HK-2 (cell line): ENCODE measurements around the gene GUF1.
"Not testable (repeated sequence)": the region's sequence is repeated elsewhere in the genome, so short reads cannot be mapped to it uniquely, and the experiment has no call there.

Experiments used
- DNase-seq: peaks from one replicate; pipeline ENCODE4 v3.0.0-alpha.2; 2018; ENCODE audit not compliant: unreplicated experiment

The GUF1 gene

DNA sequence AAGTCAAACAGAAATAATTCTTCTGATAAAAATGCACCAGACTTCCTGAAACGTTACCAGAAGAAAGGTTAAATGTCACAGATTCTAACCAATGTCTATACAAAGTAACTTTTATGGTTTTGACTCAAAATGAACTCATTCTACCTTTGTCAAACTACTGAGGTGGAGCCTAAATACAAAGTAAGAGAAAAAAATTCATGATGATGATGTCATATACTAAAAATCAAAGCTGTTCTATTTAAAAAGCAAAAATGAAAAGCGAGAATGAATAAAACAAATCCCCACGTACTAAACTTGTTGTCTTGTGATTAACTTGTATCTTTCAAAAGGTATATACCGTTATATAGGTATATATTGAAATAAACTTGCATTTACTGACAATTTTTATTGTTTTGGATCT is 26.5 kb downstream of the GUF1 start:
- DNase-seq: no peak

DNA sequence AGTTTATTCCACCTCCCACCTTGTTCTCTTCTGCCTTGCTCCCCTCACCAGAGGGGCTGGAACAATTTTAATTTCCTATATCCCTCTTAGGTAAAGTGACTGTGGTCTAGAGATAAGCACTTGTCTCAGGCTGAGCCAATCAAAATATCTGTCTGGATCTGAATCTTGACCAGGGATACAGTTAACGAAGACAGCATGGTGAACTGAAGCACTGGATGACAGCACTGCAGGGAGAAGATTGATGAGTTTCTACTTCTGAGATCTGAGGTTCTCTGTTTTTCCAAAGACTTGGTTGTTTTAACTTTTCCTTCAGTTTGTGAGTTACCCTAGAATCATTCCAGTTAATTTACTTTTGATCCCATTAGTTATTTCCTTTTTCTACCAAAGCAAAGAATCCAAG is 34.9 kb downstream of the GUF1 start:
- no peak for DNase-seq

DNA sequence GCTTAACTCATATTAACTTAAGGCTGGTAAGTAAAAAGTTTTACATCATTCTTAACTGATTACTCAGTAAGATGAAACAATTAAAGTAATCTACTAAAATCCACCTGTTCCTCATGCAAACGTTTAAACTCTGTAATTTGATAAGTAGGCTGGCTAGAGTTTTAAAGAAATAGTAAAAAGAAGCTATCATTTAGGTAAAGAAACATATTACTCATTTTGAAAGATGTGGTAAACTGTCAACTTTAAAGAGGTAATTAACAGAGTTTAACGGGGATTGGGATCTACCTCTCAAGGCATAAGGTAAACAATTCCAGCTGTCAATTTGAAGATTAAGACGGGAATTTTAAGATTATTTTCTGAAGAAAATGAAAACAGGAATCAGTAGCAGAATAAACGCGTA is 38.4 kb downstream of the GUF1 start:
- DNase-seq: no peak

DNA sequence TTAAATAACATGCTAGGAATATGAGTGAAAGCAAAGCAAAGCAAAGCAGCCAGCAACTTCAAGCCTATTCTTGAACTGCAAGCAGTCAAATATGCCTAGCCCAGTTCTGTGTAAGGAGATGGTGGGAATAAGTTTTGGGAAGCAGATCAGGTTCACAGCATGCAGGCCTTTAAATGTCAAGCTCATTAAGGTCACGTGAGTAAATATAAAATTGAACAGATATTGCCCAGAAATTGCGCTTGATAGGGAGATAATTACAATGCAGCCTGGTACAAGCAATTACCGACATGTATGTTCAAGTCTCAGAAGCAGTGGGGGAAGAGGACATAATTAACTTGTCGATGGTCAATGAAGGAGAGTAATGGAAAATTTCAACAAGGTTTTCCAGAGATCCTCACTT is 42.2 kb downstream of the GUF1 start:
- no peak for DNase-seq

DNA sequence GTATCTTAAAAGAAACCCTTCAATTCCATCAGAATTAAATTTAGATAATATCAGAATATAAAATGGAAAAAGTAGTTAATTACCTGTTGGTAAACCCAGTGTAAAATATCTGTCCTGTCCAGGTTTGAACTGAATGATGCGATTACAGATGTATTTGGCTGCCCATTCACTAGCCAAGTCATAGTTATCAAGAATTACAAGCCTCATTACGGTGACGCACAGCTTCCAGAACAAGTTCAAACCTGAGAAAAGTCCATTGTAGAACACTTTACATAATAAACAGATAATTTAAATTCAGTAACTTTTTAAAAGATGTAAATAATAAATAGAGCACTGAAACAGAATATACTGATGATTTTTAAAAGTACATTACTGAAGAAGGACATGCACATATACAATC is 43.8 kb downstream of the GUF1 start:
- no peak for DNase-seq

DNA sequence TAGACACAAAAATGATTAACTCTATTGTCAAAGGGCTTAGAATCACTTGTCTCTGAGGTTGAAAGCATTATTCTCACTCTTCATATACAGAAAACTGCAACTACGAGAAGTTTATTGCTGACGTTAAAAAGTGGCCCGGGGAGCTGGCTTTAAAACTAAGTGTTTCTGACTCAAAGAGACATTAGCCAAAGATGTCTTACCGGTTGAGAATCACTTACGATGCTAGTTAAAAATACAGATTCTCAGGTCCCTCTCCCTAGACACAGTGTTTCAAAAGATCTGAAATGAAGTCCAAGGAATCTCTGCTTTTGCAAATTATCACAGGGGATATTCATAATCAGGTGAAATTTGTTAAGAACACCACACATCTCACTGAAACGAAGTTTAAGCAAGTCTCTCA is 46.9 kb downstream of the GUF1 start:
- no peak for DNase-seq

DNA sequence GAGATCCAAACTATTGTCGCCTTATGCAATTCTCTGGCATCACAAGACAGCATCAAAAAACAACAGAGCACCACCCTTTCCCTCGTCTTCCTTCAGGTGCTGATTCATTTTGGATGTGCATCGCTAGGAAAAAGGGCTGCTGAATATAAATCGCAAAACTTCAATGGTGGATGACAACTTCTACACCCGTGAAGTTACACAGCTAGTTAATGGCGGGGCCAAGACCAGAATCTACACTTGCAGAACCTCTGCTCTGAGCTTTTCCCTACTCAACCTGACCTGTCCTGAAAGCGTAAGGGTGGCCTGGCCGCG is 47.5 kb downstream of the GUF1 start:
- no peak for DNase-seq

DNA sequence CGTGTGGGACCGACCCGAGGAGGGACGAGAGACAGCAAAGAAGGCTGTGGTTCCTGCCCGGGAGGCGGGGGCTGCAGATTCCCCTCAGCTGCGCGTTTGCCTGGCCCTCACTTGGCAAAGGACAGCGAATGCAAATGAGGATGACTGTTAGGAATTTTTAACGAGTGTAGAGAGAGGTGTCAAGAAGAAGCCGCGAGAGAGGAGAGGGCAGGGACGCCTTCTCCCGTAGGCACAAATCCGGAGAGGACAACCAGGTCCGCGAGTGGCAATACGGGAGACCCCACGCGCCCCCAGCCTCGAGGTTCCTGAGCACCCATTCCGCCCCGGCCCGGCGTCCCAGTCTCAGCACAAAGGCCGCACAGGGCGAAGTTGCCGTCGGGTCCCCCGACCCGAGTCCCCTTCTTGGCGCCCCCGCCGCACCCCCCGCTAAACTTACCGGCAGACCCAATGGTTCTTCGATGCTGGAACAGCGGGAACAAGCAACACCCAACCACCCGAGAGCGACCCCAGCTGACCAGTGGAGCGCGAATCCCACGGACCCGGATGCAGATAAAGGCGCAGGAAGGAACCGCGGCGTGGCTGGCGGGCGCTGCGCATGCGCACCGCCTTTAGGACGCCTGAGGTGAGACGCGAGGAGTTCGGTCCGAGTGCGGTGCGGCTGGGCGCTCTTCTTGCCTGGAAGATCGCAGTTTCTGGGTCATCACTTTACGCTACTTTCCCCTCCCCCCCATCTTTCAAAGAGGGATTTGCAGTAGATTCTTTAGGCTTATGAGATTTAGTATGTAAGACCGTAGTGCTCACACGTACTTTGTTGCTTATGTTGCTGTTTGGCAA is 48.0 kb downstream of the GUF1 start, which contains the start of gene GNPDA2:
Gene GNPDA2 (minus strand): TSS at position 519 of the 834 bp plus-strand sequence. CDS start 4,349 bp downstream, outside the sequence.
- DNase-seq: peak; percentile 94

DNA sequence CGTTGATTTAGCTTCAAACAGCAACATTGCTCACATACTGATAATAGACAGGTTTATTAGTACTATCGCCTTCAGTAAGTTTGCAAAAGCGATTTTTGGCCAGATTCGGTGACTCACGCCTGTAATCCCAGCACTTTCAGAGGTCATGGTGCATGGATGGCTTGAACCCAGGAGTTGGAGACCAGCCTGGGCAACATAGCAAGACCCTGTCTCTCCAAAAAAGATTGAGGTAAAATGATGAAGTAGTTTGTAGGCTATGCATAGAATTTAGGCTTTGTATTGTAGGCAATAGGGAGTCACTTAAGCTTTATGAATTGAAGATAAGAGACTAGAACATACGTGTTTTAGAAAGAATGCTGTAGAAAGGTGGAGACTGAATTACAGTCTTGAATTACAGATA is 49.3 kb downstream of the GUF1 start:
- no peak for DNase-seq

DNA sequence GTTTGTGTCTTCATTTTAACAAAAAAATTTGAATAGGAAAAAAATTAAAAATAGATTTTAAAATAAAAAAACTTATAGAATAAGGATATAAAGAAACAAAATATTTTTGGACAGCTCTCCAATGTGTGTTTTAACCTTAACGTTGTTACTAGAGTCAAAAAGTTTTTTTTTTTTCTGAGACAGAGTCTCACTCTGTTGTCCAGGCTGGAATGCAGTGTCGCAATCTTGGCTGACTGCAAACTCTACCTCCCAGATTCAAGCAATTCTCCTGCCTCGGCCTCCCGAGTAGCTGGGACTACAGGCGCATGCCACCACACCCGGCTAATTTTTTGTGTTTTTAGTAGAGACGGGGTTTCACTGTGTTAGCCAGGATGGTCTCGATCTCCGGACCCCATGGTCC is 50.5 kb downstream of the GUF1 start:
- not testable (repeated sequence) for DNase-seq

DNA sequence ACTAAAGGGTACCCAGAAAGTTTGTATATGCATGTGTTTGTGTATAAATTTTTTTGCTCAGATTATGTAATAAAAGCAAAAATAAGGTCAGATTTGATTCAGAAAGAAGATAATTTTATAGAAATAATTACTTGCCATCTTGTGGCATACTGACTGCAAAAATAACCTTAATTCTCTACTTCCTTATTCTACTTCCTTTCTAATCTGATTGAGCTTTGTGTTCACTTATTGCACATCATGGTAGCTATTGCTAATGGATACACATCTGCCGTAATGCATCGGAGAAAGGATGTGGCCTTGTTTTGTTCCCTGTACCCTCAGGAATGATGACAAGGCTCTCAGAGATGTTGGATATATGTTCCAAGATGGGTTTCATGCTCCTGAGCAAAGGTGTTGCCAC is 58.7 kb downstream of the GUF1 start:
- no peak for DNase-seq

DNA sequence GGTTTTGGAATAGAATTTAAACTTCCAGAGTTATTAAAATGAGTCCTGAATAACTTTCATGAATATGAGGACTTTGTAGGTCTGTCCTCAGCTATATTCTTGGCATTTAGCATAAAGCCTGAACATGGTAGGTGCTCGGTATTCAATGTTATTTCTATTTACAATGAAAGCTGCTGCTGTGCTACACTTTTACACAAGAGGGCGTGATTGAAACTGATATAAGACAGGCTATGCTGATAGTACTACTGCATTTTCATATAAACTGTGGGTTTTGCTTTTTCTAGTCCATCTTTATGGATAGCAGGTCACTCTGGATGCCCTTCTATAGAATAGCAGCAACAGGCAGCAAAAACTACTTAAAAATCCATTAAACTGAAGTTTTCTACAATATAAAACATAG is 60.4 kb downstream of the GUF1 start:
- DNase-seq: no peak

DNA sequence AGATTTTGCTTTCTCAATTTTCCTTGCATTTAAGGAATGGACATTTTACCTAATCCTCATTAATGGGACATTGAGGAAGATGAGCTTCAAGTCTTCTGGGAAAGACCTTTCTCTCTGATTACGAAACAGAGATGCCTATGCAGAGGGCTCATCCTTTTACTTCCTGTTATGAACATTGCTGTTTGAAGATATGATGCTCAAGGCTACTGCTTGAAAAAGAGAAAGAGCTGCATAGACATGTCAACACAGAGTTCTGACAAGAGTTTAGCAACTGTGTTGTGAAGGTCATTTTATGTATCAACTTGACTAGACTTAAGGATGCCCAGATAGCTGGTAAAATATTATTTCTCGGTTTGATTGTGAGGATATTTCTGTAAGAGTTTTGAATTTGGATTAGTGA is 62.0 kb downstream of the GUF1 start:
- no peak for DNase-seq
